Mammary epithelial cell (primary cell): ENCODE results near the gene TTC28.

Experiments used
- CTCF ChIP-seq, 2 donors: IDR thresholded peaks in 1 of 2; conservative IDR thresholded peaks in 1 of 2; 2 replicates each; pipeline ENCODE4 v1.5.1; 2011 to 2012; ENCODE audit warnings: inconsistent platforms in 2 of 2, low read length in 2 of 2, mild to moderate bottlenecking in 2 of 2, control low read depth in 1 of 2, low read depth in 1 of 2; ENCODE audit not compliant: insufficient read depth in 1 of 2; ENCODE audit errors: extremely low read depth in 1 of 2
- EZH2 ChIP-seq: IDR thresholded peaks from 2 replicates; pipeline ENCODE4 v1.6.1; 2012; ENCODE audit warnings: low read length, inconsistent platforms, borderline replicate concordance

- TF ChIP-seq CTCF (conservative IDR thresholded peaks at IDR 0.05 in 1 of 2, IDR thresholded peaks at IDR 0.05 in 1 of 2; ENCODE audit: extremely low read depth in 1 of 2, insufficient read depth in 1 of 2, low read depth in 1 of 2, low read length in 2 of 2), result no peak
- no peak for TF ChIP-seq EZH2
These were observed 432.5 kb downstream of the TTC28 start for GRCh38 chr22:28247136-28247535.
